ENCODE results near the gene LIMD2. TPM values are rescaled to one million over a fixed set of nuclear protein-coding genes. Genes with fewer than 3 reads are reported as not detected.

The LIMD2 gene
- total and polyA plus RNA-seq, 2 of the 4 experiments (the other 2 are of a cell fraction), result 4.5 to 21.7 TPM

Other genes starting within 250 kb of the LIMD2 start
- 1.4 TPM in 2 replicates for gene ACE, start 223.1 kb downstream of the LIMD2 start, total RNA-seq (2012; rRNA removed)
- 3.5 and 5.8 TPM in 2 replicates for gene ACE, start 223.1 kb downstream of the LIMD2 start, polyA plus RNA-seq (2012; rRNA removed)
- gene KCNH6, start 176.8 kb downstream of the LIMD2 start, total RNA-seq (2012; rRNA removed), result 0.18 and 0.28 TPM in 2 replicates
- 0.17 and 0.32 TPM in 2 replicates for gene KCNH6, start 176.8 kb downstream of the LIMD2 start, polyA plus RNA-seq (2012; rRNA removed)
- gene DCAF7, start 149.6 kb downstream of the LIMD2 start, total RNA-seq (2012; rRNA removed), result 31.4 and 40.9 TPM in 2 replicates
- gene DCAF7, start 149.6 kb downstream of the LIMD2 start, polyA plus RNA-seq (2012; rRNA removed), result 52.4 and 52.8 TPM in 2 replicates
- 6.5 and 9.4 TPM in 2 replicates for gene TACO1, start 99.2 kb downstream of the LIMD2 start, total RNA-seq (2012; rRNA removed)
- gene TACO1, start 99.2 kb downstream of the LIMD2 start, polyA plus RNA-seq (2012; rRNA removed), result 28.8 and 32.8 TPM in 2 replicates
- gene MAP3K3, start 77.7 kb downstream of the LIMD2 start, total RNA-seq (2012; rRNA removed), result 24.2 and 25.6 TPM in 2 replicates
- 19.1 TPM in 2 replicates for gene MAP3K3, start 77.7 kb downstream of the LIMD2 start, polyA plus RNA-seq (2012; rRNA removed)
- 14.7 and 19.9 TPM in 2 replicates for gene STRADA, start 41.7 kb upstream of the LIMD2 start, total RNA-seq (2012; rRNA removed)
- gene STRADA, start 41.7 kb upstream of the LIMD2 start, polyA plus RNA-seq (2012; rRNA removed), result 30.8 and 30.9 TPM in 2 replicates
- gene CCDC47, start 73.5 kb upstream of the LIMD2 start, total RNA-seq (2012; rRNA removed), result 62.0 and 79.4 TPM in 2 replicates
- gene CCDC47, start 73.5 kb upstream of the LIMD2 start, polyA plus RNA-seq (2012; rRNA removed), result 45.3 and 45.7 TPM in 2 replicates
- 74.7 and 75.8 TPM in 2 replicates for gene DDX42, start 74.0 kb upstream of the LIMD2 start, total RNA-seq (2012; rRNA removed)
- gene DDX42, start 74.0 kb upstream of the LIMD2 start, polyA plus RNA-seq (2012; rRNA removed), result 75.6 and 91.5 TPM in 2 replicates
- gene PSMC5, start 127.3 kb upstream of the LIMD2 start, total RNA-seq (2012; rRNA removed), result 104 and 105 TPM in 2 replicates
- gene PSMC5, start 127.3 kb upstream of the LIMD2 start, polyA plus RNA-seq (2012; rRNA removed), result 165 and 175 TPM in 2 replicates
- 68.1 and 69.4 TPM in 2 replicates for gene FTSJ3, start 127.5 kb upstream of the LIMD2 start, total RNA-seq (2012; rRNA removed)
- 45.4 and 51.3 TPM in 2 replicates for gene FTSJ3, start 127.5 kb upstream of the LIMD2 start, polyA plus RNA-seq (2012; rRNA removed)
- 72.8 and 91.2 TPM in 2 replicates for gene SMARCD2, start 142.6 kb upstream of the LIMD2 start, total RNA-seq (2012; rRNA removed)
- gene SMARCD2, start 142.6 kb upstream of the LIMD2 start, polyA plus RNA-seq (2012; rRNA removed), result 53.7 and 56.9 TPM in 2 replicates
- gene CSH2, start 173.6 kb upstream of the LIMD2 start, total RNA-seq (2012; rRNA removed), result not detected in 2 replicates
- gene CSH2, start 173.6 kb upstream of the LIMD2 start, polyA plus RNA-seq (2012; rRNA removed), result not detected in 2 replicates
- not detected in 2 replicates for gene GH2, start 181.8 kb upstream of the LIMD2 start, total RNA-seq (2012; rRNA removed)
- gene GH2, start 181.8 kb upstream of the LIMD2 start, polyA plus RNA-seq (2012; rRNA removed), result not detected in 2 replicates
- gene CSH1, start 196.4 kb upstream of the LIMD2 start, total RNA-seq (2012; rRNA removed), result not detected in 2 replicates
- not detected in 2 replicates for gene CSH1, start 196.4 kb upstream of the LIMD2 start, polyA plus RNA-seq (2012; rRNA removed)
- gene CSHL1, start 211.1 kb upstream of the LIMD2 start, total RNA-seq (2012; rRNA removed), result not detected in 2 replicates
- gene CSHL1, start 211.1 kb upstream of the LIMD2 start, polyA plus RNA-seq (2012; rRNA removed), result not detected in 2 replicates
- gene GH1, start 218.7 kb upstream of the LIMD2 start, total RNA-seq (2012; rRNA removed), result not detected in 2 replicates
- gene GH1, start 218.7 kb upstream of the LIMD2 start, polyA plus RNA-seq (2012; rRNA removed), result not detected in 2 replicates
- not detected in 2 replicates for gene CD79B, start 232.2 kb upstream of the LIMD2 start, total RNA-seq (2012; rRNA removed)
- gene CD79B, start 232.2 kb upstream of the LIMD2 start, polyA plus RNA-seq (2012; rRNA removed), result not detected in 2 replicates